Measurements from ENCODE around the gene PRSS21. TPM values are rescaled to one million over a fixed set of nuclear protein-coding genes. Genes with fewer than 3 reads are reported as not detected.

The PRSS21 gene
- total RNA-seq, 1 donor from 2014 or later = not detected

- no peak for DNase-seq
Observed at GRCh38 chr16:2825906-2826305, 8.9 kb downstream of the PRSS21 start.

DNA sequence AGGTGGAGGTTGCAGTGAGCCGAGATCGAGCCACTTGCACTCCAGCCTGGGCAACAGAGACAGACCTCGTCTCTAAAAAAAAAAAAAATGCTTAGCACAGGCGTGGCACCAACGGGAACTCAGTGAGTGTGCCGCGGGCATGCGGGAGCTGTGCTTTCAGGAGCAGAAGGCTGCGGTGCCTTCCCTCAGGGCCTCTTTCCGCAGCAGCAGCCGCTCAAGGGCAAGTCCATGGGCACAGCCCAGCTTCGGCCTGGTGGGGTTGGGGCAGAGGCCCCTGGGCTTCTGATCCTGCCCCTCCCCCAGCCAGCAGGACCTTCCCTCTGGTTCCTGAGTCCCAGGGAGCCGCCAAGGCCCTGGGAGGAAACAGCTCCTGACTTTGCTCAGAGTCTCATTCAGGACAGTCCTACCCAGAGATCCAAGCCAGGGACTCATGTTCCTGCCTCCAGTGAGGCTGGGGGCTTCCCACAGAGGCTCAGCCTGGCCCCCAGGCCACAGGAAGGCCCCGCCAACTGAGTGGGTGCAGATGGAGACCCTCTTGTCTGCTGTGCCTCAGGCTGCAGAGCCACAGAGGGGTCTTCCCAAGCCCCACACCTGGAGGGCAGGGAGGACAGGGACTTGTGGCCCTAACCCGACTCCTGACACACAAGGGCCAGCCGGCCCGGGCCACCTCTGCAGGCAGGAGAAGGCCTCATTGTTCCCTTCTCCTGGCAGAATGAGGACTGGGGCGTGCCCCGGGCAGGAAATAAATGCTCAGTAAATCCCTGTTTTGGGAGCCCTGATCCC is 9.7 kb downstream of the PRSS21 start:
- no peak for DNase-seq

- DNase-seq = no peak
Observed at GRCh38 chr16:2827374-2827791, 10.3 kb downstream of the PRSS21 start.

DNA sequence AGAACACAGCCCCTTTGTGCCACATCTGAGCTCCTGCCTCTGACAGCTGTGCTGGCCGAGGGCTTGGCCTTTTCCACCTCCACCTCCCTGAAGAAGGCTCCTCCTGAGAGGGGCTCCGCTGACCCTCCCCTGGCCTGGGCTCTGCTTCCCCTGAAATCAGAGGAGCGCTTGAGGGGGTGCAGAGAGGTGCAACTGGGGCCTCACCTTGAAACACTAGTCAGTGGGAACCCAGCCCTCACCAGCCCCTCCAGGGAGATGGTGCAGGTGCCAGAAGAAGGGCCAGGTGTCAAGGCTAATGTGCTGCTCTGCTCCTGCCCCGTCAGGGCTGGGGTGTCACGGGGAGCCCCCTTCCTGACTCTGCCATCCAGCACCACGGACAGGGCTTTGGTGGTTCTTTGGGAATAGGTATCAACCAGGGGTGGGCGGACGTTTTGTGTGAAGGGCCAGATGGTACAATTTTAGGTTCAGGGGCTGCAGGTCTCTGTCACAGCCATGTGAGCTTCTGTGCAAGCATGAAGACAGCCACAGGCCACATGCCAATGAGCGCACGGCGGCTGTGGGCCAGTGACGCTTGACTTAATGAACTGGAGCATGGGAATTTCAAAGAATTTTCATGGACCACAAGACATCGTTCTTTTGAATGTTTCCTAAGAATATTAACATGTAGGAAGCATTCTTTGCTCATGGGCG is 10.9 kb downstream of the PRSS21 start:
- DNase-seq = no peak

DNA sequence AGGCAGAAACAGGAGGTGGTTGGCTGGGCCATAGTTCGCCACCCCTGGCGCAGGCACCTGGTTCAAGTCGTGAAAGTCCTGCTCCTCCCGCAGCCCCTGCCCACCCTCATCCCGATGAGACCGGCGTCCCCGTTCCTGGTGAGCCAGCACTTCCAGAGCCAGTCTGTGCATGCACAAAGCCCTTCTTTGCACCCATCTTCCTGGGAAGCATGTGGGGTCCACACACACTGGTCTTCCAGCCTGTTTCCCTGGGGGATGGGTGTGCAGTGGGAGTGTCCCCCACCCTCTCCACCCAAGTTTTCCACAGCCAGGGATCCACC is 11.4 kb downstream of the PRSS21 start:
- no peak for DNase-seq

- no peak for DNase-seq
Observed at GRCh38 chr16:2828876-2829430, 11.9 kb downstream of the PRSS21 start.

- no peak for DNase-seq
Observed at GRCh38 chr16:2829501-2830354, 12.7 kb downstream of the PRSS21 start, which contains the start of gene ZG16B. ZG16B (plus strand) TSS chr16:2830303; CDS start chr16:2830442, 139 bp downstream.

DNA sequence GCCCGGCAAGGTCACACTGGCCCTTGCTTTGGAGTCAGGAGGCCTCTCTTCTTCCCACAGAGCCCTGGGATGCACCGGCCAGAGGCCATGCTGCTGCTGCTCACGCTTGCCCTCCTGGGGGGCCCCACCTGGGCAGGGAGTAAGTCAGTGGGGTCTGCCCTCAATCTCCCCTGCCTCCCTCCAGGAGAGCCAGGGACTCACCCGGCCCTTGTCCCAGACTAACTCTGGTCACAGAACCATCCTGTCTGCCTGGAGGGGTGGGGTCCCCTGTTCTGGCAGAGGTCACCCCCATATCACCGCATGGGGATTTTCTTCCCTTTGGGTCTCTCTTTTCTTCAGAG is 13.3 kb downstream of the PRSS21 start:
- no peak for DNase-seq

GRCh38 chr16:2831203-2831602 is 14.2 kb downstream of the PRSS21 start:
- DNase-seq = no peak

- DNase-seq = no peak
Observed at GRCh38 chr16:2833776-2834175, 16.7 kb downstream of the PRSS21 start.

DNA sequence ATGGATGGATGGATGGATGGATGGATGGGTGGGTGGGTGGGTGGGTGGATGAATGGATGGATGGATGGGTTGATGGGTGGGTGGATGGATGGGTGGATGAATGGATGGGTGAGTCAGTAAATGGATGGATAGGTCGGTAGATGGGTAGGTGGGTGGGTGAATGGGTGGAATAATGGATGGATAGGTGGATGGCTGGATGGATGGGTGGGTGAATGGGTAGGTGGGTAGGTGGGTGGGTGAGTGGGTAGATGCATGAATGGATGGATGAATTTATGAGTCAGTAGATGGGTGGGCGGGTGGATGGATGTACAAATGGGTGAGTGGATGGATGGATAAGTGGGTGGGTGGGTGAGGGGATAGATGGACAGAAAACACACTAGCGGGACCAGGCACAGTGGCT is 17.9 kb downstream of the PRSS21 start:
- no peak for DNase-seq

DNA sequence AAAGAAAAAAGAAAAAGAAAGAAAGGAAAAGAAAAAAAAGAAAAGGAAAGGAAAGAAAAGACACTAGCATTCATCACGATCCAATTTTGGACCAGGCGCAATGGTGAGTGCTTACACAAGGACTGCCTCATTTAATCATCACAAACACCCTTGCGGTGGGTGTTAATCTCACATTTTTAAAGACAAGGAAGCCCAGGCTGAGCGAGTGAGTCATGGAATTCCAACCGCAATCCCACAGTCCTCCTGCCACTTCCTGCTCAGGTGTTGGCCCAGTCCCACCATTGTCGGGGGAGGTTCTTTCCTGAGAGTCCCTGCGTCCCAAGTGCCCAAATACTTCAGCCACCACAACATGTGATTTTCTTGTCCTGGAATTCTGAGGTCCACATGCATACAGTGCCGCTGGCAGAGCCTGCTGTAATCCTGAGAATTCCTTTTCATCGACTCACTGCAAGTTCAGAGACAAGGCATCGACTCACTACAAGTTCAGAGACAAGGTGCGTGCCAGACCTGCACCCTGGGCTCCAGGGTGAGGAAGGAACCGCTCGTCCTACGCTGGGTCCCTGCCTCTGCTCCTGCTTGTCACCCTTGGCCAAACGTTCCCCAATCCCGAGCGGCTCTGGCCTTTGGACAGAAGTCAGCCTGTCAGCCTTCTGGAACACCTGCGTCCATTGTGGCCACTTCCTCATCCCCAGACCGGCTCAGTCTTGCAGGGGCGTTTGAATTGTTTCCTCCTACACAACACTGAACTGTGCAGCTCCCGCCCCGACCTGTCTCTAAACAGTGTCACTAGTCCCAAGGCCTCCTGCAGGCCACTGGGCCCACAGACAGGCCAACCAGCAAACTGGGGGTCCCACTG is 18.8 kb downstream of the PRSS21 start:
- DNase-seq = no peak

DNA sequence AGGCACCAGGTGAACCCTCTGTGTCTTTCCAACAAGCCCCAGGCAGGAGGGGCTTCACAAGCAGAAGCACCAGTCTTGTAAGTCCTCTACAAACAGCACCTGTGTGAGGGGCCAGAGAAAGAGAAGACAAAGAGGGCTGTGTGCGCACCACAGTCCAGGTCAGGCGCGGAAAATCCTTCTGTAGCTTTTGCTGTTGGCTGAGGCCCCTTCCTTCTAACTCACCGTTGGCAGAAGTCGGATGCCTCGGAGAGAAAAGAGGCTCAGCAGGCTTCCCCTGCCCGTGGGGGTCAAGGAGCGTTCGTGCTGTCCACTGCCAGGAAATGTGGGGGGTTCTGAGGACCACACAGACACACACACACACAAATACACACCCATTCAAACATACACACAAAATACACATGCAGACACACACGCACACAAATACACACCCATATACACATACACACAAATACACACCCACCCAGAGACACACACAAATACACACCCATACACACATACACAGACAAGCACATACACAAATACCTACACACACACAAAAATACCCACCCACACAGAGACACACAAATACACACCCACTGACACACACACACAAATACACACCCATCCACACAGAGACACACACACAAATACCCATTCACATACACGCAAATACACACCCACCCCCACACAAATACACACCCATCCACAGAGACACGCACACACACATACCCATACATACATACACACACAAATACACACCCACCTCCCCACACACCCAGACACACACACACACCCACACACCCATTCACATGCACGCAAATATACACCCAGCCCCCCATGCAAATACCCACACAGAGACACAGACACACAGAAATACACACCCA is 19.8 kb downstream of the PRSS21 start:
- no peak for DNase-seq

- DNase-seq = peak; percentile 43
Observed at GRCh38 chr16:2838928-2839327, 21.9 kb downstream of the PRSS21 start.

- DNase-seq = no peak
Observed at GRCh38 chr16:2839650-2840450, 22.8 kb downstream of the PRSS21 start.

DNA sequence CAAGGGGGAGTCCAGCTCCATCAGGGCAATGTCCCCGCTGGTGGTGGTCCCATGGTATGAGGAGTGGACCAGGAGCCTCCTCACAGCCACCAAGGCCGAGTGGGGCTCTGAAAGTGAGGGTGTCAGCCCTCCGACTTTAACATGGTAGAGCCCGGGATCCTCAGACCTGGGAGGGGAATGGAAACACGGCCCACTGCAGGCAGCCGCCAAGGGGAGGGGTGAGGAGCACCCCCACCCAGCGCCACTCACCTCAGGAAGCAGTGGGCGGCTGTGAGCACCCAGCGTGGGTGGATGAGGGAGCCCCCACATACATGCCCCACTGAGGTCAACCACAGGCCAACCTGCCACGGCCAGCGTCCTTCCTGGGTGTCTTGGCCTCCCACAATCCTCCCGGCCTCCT is 23.9 kb downstream of the PRSS21 start:
- DNase-seq = no peak

- DNase-seq = no peak
Observed at GRCh38 chr16:2841606-2842339, 24.7 kb downstream of the PRSS21 start.

DNA sequence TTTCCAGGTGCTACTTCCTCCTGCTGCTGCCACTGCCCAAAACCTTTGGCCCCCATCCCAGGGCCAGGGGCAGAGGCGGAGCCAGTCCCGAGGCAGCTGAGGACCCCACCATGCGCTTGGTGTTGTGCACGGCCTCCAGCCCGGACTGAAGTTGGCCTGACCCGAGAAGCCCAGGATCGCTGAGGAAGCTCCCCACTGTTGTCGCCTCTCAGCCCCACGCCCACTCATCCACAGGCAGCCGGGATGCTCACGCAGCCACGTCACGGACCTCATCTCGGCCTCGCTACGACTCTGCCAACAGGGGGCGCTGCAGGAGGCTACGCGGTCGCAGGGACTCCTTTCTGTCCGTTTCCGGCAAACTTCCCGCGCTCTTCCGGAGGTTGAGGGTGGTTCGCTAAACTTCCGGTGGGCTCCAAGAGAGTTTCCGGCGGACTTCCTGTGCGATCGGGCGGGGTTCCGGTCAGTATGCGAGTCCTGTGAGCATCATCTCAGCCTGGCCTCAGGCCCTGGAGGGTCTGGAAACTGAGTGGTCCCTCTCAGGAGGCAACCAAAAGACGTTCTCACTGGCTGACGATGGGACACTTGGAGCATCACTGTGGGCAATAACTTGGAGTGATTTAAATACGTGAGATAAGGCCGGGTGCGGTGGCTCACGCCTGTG is 25.4 kb downstream of the PRSS21 start:
- no peak for DNase-seq

- DNase-seq = no peak
Observed at GRCh38 chr16:2843526-2843925, 26.5 kb downstream of the PRSS21 start.
